B cell (primary cell): ENCODE results near the gene ABHD10.

ENCODE experiments used
- EZH2 ChIP-seq: IDR thresholded peaks from 2 replicates; pipeline ENCODE4 v1.6.1; 2012; ENCODE audit warnings: borderline replicate concordance, low read depth, mild to moderate bottlenecking, moderate library complexity, low read length; ENCODE audit not compliant: insufficient read depth, poor library complexity, severe bottlenecking
- TF ChIP-seq, protein P1 (sequence below): fragments of 200-600 bp; IDR thresholded peaks from one replicate; pipeline ENCODE4 v1.8.0; 2022; ENCODE audit warnings: antibody characterized with exemption, mild to moderate bottlenecking

DNA sequence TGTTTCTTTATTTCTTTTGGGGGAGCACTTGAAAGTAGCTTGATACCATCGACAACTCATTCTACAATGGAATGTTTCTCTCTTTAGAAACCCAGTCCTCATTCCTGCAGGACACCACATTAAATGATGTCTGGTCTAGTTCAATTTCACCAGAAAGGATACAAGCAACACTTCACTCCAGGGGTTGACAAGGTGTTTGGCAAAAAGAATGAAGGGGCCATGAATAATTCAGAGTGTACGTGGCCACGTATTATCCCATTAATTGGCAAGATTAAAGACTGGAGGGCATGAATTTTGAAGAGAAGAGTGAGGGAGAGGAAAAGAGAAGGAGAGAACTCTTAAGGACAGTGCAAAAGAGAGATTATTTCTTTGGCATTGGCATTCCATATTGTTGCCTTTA lies 56.4 kb downstream of the ABHD10 start:
- TF ChIP-seq, protein P1, sequence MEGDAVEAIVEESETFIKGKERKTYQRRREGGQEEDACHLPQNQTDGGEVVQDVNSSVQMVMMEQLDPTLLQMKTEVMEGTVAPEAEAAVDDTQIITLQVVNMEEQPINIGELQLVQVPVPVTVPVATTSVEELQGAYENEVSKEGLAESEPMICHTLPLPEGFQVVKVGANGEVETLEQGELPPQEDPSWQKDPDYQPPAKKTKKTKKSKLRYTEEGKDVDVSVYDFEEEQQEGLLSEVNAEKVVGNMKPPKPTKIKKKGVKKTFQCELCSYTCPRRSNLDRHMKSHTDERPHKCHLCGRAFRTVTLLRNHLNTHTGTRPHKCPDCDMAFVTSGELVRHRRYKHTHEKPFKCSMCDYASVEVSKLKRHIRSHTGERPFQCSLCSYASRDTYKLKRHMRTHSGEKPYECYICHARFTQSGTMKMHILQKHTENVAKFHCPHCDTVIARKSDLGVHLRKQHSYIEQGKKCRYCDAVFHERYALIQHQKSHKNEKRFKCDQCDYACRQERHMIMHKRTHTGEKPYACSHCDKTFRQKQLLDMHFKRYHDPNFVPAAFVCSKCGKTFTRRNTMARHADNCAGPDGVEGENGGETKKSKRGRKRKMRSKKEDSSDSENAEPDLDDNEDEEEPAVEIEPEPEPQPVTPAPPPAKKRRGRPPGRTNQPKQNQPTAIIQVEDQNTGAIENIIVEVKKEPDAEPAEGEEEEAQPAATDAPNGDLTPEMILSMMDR: no peak
- no peak for TF ChIP-seq EZH2
